HG03565 (cell line): ENCODE measurements around the gene SMIM1.

ENCODE experiments used
- ATAC-seq: cut with Tn5 transposase; IDR thresholded peaks from one replicate; pipeline ENCODE4 v1.9.1; 2021; ENCODE audit warnings: mild to moderate bottlenecking, moderate library complexity; ENCODE audit not compliant: unreplicated experiment

The SMIM1 gene

GRCh38 chr1:3753656-3754454, 18.7 kb upstream of the SMIM1 start:
- no peak for ATAC-seq

- no peak for ATAC-seq
Observed at GRCh38 chr1:3756394-3756793, 16.2 kb upstream of the SMIM1 start.

- no peak for ATAC-seq
Observed at GRCh38 chr1:3759164-3759563, 13.4 kb upstream of the SMIM1 start.

GRCh38 chr1:3759796-3760195, 12.8 kb upstream of the SMIM1 start:
- ATAC-seq = no peak

GRCh38 chr1:3761296-3762010, 11.1 kb upstream of the SMIM1 start:
- no peak for ATAC-seq

- no peak for ATAC-seq
Observed at GRCh38 chr1:3762151-3762872, 10.2 kb upstream of the SMIM1 start.

- ATAC-seq = no peak
Observed at GRCh38 chr1:3762873-3763228, 9.7 kb upstream of the SMIM1 start.

GRCh38 chr1:3763351-3764125, 9.0 kb upstream of the SMIM1 start:
- ATAC-seq = no peak

- no peak for ATAC-seq
Observed at GRCh38 chr1:3767328-3767925, 5.1 kb upstream of the SMIM1 start.

- no peak for ATAC-seq
Observed at GRCh38 chr1:3768811-3769390, 3.6 kb upstream of the SMIM1 start.

- no peak for ATAC-seq
Observed at GRCh38 chr1:3770047-3770765, 2.3 kb upstream of the SMIM1 start.

GRCh38 chr1:3771108-3772026, 1.2 kb upstream of the SMIM1 start:
- no peak for ATAC-seq

- ATAC-seq = peak; percentile 39
Observed at GRCh38 chr1:3772027-3772714, 378 bp upstream of the SMIM1 start.

- no peak for ATAC-seq
Observed at GRCh38 chr1:3773572-3774275, 1.2 kb downstream of the SMIM1 start.

- no peak for ATAC-seq
Observed at GRCh38 chr1:3774276-3774945, 1.9 kb downstream of the SMIM1 start.

- ATAC-seq = no peak
Observed at GRCh38 chr1:3774946-3775489, 2.5 kb downstream of the SMIM1 start.
